ENCODE measurements around the gene DAP.

Gene DAP

GRCh38 chr5:10662661-10663488 lies 98.2 kb downstream of the DAP start:
- no peak for TF ChIP-seq POLR2AphosphoS5 (IDR thresholded peaks at IDR 0.05; ENCODE audit: low read depth, low read length)
- no peak for TF ChIP-seq FOXP2 (optimal IDR thresholded peaks at IDR 0.05; ENCODE audit: borderline replicate concordance, extremely low read depth, extremely low read length, insufficient read depth)
- no peak for TF ChIP-seq TAF1 (IDR thresholded peaks at IDR 0.05; ENCODE audit: borderline replicate concordance, insufficient read depth, low read length)
- TF ChIP-seq SIN3A (IDR thresholded peaks at IDR 0.05; ENCODE audit: borderline replicate concordance, insufficient read depth, low read length), result no peak
- no peak for TF ChIP-seq REST (IDR thresholded peaks at IDR 0.05; ENCODE audit: insufficient read depth in 1 of 2, low read depth in 2 of 2, low read length in 2 of 2)

GRCh38 chr5:10662083-10662482 lies 99.0 kb downstream of the DAP start:
- TF ChIP-seq TAF1 (IDR thresholded peaks at IDR 0.05; ENCODE audit: borderline replicate concordance, insufficient read depth, low read length) (no peak), FOXP2 (optimal IDR thresholded peaks at IDR 0.05; ENCODE audit: borderline replicate concordance, extremely low read depth, extremely low read length, insufficient read depth) (no peak), SIN3A (IDR thresholded peaks at IDR 0.05; ENCODE audit: borderline replicate concordance, insufficient read depth, low read length) (no peak), POLR2AphosphoS5 (IDR thresholded peaks at IDR 0.05; ENCODE audit: low read depth, low read length) (no peak), REST (IDR thresholded peaks at IDR 0.05; ENCODE audit: insufficient read depth in 1 of 2, low read depth in 2 of 2, low read length in 2 of 2) (no peak)

GRCh38 chr5:10661401-10661800 lies 99.6 kb downstream of the DAP start:
- no peak for TF ChIP-seq TAF1 (IDR thresholded peaks at IDR 0.05; ENCODE audit: borderline replicate concordance, insufficient read depth, low read length)
- TF ChIP-seq FOXP2 (optimal IDR thresholded peaks at IDR 0.05; ENCODE audit: borderline replicate concordance, extremely low read depth, extremely low read length, insufficient read depth), result no peak
- no peak for TF ChIP-seq REST (IDR thresholded peaks at IDR 0.05; ENCODE audit: insufficient read depth in 1 of 2, low read depth in 2 of 2, low read length in 2 of 2)
- no peak for TF ChIP-seq POLR2AphosphoS5 (IDR thresholded peaks at IDR 0.05; ENCODE audit: low read depth, low read length)
- TF ChIP-seq SIN3A (IDR thresholded peaks at IDR 0.05; ENCODE audit: borderline replicate concordance, insufficient read depth, low read length), result no peak

- TF ChIP-seq FOXP2 (optimal IDR thresholded peaks at IDR 0.05; ENCODE audit: borderline replicate concordance, extremely low read depth, extremely low read length, insufficient read depth) (no peak), SIN3A (IDR thresholded peaks at IDR 0.05; ENCODE audit: borderline replicate concordance, insufficient read depth, low read length) (no peak), TAF1 (IDR thresholded peaks at IDR 0.05; ENCODE audit: borderline replicate concordance, insufficient read depth, low read length) (no peak), POLR2AphosphoS5 (IDR thresholded peaks at IDR 0.05; ENCODE audit: low read depth, low read length) (no peak), REST (IDR thresholded peaks at IDR 0.05; ENCODE audit: insufficient read depth in 1 of 2, low read depth in 2 of 2, low read length in 2 of 2) (no peak)
Observed at GRCh38 chr5:10660720-10661387, 100.2 kb downstream of the DAP start.
